Suprapubic skin (tissue), 4 donors: ENCODE data around the gene AIRE. TPM values are rescaled to one million over a fixed set of nuclear protein-coding genes. Genes with fewer than 3 reads are reported as not detected.
"Not testable (repeated sequence)": the region's sequence is repeated elsewhere in the genome, so short reads cannot be mapped to it uniquely, and the experiment has no call there.

ENCODE experiments used
- DNase-seq, 2 donors: peaks; one replicate each; pipeline ENCODE4 v3.0.0-alpha.2; 2019; ENCODE audit warnings: low spot score in 2 of 2
- H3K27ac ChIP-seq: fragments of 200-600 bp; sonication (generic); one replicate; pipeline ENCODE4 v1.5.1; 2019
- H3K27me3 ChIP-seq: fragments of 200-600 bp; sonication (generic); one replicate; pipeline ENCODE4 v1.5.1; 2019
- H3K36me3 ChIP-seq: fragments of 200-600 bp; sonication (generic); one replicate; pipeline ENCODE4 v1.5.1; 2019
- H3K4me1 ChIP-seq: fragments of 200-600 bp; sonication (generic); one replicate; pipeline ENCODE4 v1.5.1; 2019
- H3K4me3 ChIP-seq: fragments of 200-600 bp; sonication (generic); one replicate; pipeline ENCODE4 v1.5.1; 2019; ENCODE audit warnings: mild to moderate bottlenecking
- H3K9me3 ChIP-seq: fragments of 200-600 bp; sonication (generic); one replicate; pipeline ENCODE4 v1.5.1; 2019
- CTCF ChIP-seq, 2 donors: fragments of 200-600 bp in 1 of 2; fragments of 450-650 bp in 1 of 2; sonication (generic) in 1 of 2; IDR thresholded peaks; one replicate each; pipeline ENCODE4 v1.5.1; 2016 to 2019; ENCODE audit warnings: antibody characterized with exemption in 2 of 2, mild to moderate bottlenecking in 1 of 2, moderate library complexity in 1 of 2
- EP300 ChIP-seq: sonication (generic); formaldehyde crosslinking; IDR thresholded peaks from one replicate; pipeline ENCODE4 v1.6.1; 2017; ENCODE audit warnings: antibody characterized with exemption
- POLR2A ChIP-seq, 2 donors: fragments of 450-650 bp; IDR thresholded peaks; one replicate each; pipeline ENCODE4 v1.6.1; 2017; ENCODE audit warnings: antibody characterized with exemption in 2 of 2, mild to moderate bottlenecking in 2 of 2, moderate library complexity in 2 of 2
- POLR2AphosphoS5 ChIP-seq, 3 donors: sonication (generic); formaldehyde crosslinking; IDR thresholded peaks; one replicate each; pipeline ENCODE4 v1.6.1; 2017; ENCODE audit warnings: antibody characterized with exemption in 3 of 3
- WGBS: methylation state at CpG from one replicate; pipeline ENCODE4 v1.1.5; 2018; 5-methylcytosine and 5-hydroxymethylcytosine counted together
- total RNA-seq, 4 donors: library from RNA; depleted of rRNA; stranded (reverse); fragments of >200 nt; gene quantifications; one replicate each; pipeline ENCODE4 v1.1.0, GENCODE V29; 2016

Gene AIRE
- total RNA-seq, 4 donors from 2014 or later: not detected

- H3K27ac ChIP-seq: peak overlapping the region; percentile 97
Measured at GRCh38 chr21:44300262-44300959, 14.7 kb downstream of the AIRE start.

GRCh38 chr21:44301141-44301540 lies 15.5 kb downstream of the AIRE start:
- Histone ChIP-seq H3K27ac (peak overlapping the region; percentile 97), H3K27me3 (no peaks in the 10 kb centered on the region), H3K9me3 (no peaks in the 10 kb centered on the region), H3K4me3 (peak overlapping the region; percentile 74), H3K36me3 (no peaks in the 10 kb centered on the region), H3K4me1 (peaks cover 78% of the 10 kb centered on the region)
- no peak for DNase-seq
- 63% methylated on average over 7 of the region's 13 CpGs for WGBS
- TF ChIP-seq CTCF (IDR thresholded peaks at IDR 0.05) (no peak), EP300 (no peak), POLR2A (IDR thresholded peaks at IDR 0.05) (no peak), POLR2AphosphoS5 (IDR thresholded peaks at IDR 0.05) (no peak)

More at GRCh38 chr21:44300262-44300959, 14.7 kb downstream of the AIRE start:
- Histone ChIP-seq H3K27me3 (no peaks in the 10 kb centered on the region), H3K4me1 (peaks cover 72% of the 10 kb centered on the region), H3K9me3 (no peaks in the 10 kb centered on the region), H3K36me3 (no peaks in the 10 kb centered on the region), H3K4me3 (peak overlapping the region; percentile 74)
- peak; percentile 87 to 89 for DNase-seq
- TF ChIP-seq POLR2A (IDR thresholded peaks at IDR 0.05) (peak in 1 of 2 donors; percentile 46), EP300 (no peak), POLR2AphosphoS5 (IDR thresholded peaks at IDR 0.05) (peak in 1 of 3 donors; percentile 23), CTCF (IDR thresholded peaks at IDR 0.05) (no peak)
- 10% methylated on average over 2 of the region's 67 CpGs for WGBS

- Histone ChIP-seq H3K36me3 (peaks cover 7% of the 10 kb centered on the region), H3K27ac (no peak overlapping the region), H3K27me3 (no peaks in the 10 kb centered on the region), H3K9me3 (no peaks in the 10 kb centered on the region), H3K4me1 (peaks cover 84% of the 10 kb centered on the region), H3K4me3 (no peak overlapping the region)
- TF ChIP-seq POLR2AphosphoS5 (IDR thresholded peaks at IDR 0.05) (no peak), CTCF (IDR thresholded peaks at IDR 0.05) (no peak), POLR2A (IDR thresholded peaks at IDR 0.05) (no peak), EP300 (no peak)
- no peak for DNase-seq
- 52% methylated on average over 7 of the region's 9 CpGs for WGBS
Measured at GRCh38 chr21:44301961-44302406, 16.3 kb downstream of the AIRE start.

- DNase-seq, H3K9me3 ChIP-seq, H3K27me3 ChIP-seq, H3K27ac ChIP-seq, H3K4me3 ChIP-seq: not testable (repeated sequence)
- Histone ChIP-seq H3K36me3 (peaks cover 15% of the 10 kb centered on the region), H3K4me1 (peaks cover 77% of the 10 kb centered on the region)
- 84% methylated on average over 20 of the region's 23 CpGs for WGBS
Measured at GRCh38 chr21:44302573-44303401, 17.1 kb downstream of the AIRE start.

- no peaks in the 10 kb centered on the region for H3K27me3 ChIP-seq
- peak overlapping the region; percentile 23 for H3K27ac ChIP-seq
- TF ChIP-seq CTCF (IDR thresholded peaks at IDR 0.05): no peak
- TF ChIP-seq POLR2A (IDR thresholded peaks at IDR 0.05): no peak
- no peak for TF ChIP-seq POLR2AphosphoS5 (IDR thresholded peaks at IDR 0.05)
- TF ChIP-seq EP300: no peak
- DNase-seq: no peak
- H3K36me3 ChIP-seq: peaks cover 21% of the 10 kb centered on the region
- 66% methylated on average over 12 of the region's 12 CpGs for WGBS
- no peak overlapping the region for H3K4me3 ChIP-seq
- H3K9me3 ChIP-seq: no peaks in the 10 kb centered on the region
- peaks cover 71% of the 10 kb centered on the region for H3K4me1 ChIP-seq
Measured at GRCh38 chr21:44303490-44303981, 17.9 kb downstream of the AIRE start.
